GM12878 (cell line): ENCODE measurements around the gene BNIP5. TPM values are rescaled to one million over a fixed set of nuclear protein-coding genes. Genes with fewer than 3 reads are reported as not detected.
A peak's percentile ranks its signal among the peaks of the same experiment; 100 is the strongest.

Experiments
- ATAC-seq: fragments of 200-7000 bp; cut with Tn5 transposase; 3 replicates; pipeline ENCODE4 v1.9.1; 2020; ENCODE audit warnings: mild to moderate bottlenecking, moderate library complexity
- BruUV-seq: library from RNA; stranded (reverse); fragments of 400-500 nt; replicated peaks from 2 replicates; lab custom pipeline; 2021; lab: Mats Ljungman, UMichigan
- CTCF ChIA-PET: fragments of 300-600 bp; sonication (Branson Sonifier 250); formaldehyde crosslinking; extraction: SDS; loops from one replicate; lab custom pipeline; 2021; ENCODE audit warnings: inconsistent platforms; lab: Yijun Ruan, JAX
- POLR2A ChIA-PET: fragments of 350-600 bp; formaldehyde crosslinking; extraction: SDS; loops from one replicate; lab custom pipeline; 2021; ENCODE audit warnings: inconsistent platforms; lab: Charles Lee
- RAD21 ChIA-PET: fragments of 300-600 bp; sonication (Branson Sonifier 250); formaldehyde crosslinking; loops from one replicate; lab custom pipeline; 2023; ENCODE audit warnings: antibody characterized with exemption; ENCODE audit not compliant: unreplicated experiment; lab: Charles Lee
- SMC1A ChIA-PET: fragments of 300-600 bp; sonication (Branson Sonifier 250); formaldehyde crosslinking; loops from one replicate; lab custom pipeline; 2023; ENCODE audit not compliant: unreplicated experiment, uncharacterized antibody; lab: Charles Lee
- DNase-seq: peaks from one replicate; pipeline ENCODE4 v3.0.0-alpha.2; 2011; ENCODE audit warnings: low read depth, low spot score
- FAIRE-seq: peaks from 3 replicates; lab custom pipeline; 2011; peaks lifted over from hg19 to GRCh38; lab: Jason Lieb, UNC
- H2AFZ ChIP-seq: 2 replicates; pipeline ENCODE4 v1.6.0; 2011; ENCODE audit warnings: low read depth, low read length, control low read depth; ENCODE audit not compliant: control insufficient read depth
- H3K27ac ChIP-seq: 2 replicates; pipeline ENCODE4 v1.5.1; 2011; ENCODE audit warnings: control low read depth; ENCODE audit not compliant: control insufficient read depth, insufficient read depth
- H3K27me3 ChIP-seq, 2 experiments: replicated peaks in 1 of 2; 2 replicates each; pipeline versions ENCODE4 v1.6.0 to v1.6.1; 2011; ENCODE audit warnings: low read length in 1 of 2; ENCODE audit not compliant: control insufficient read depth in 2 of 2, insufficient read depth in 2 of 2
- H3K36me3 ChIP-seq, 2 experiments: 2 replicates each; pipeline ENCODE4 v1.5.1; 2011; ENCODE audit warnings: low read length in 1 of 2; ENCODE audit not compliant: control insufficient read depth in 2 of 2, insufficient read depth in 2 of 2
- H3K4me1 ChIP-seq: 2 replicates; pipeline ENCODE4 v1.6.1; 2011; ENCODE audit warnings: mild to moderate bottlenecking, low read length, moderate library complexity, mixed read lengths; ENCODE audit not compliant: control insufficient read depth, insufficient read depth
- H3K4me2 ChIP-seq: 2 replicates; pipeline ENCODE4 v1.6.0; 2011; ENCODE audit warnings: control low read depth; ENCODE audit not compliant: control insufficient read depth, insufficient read depth
- H3K4me3 ChIP-seq: fragments of 200-600 bp; sonication (generic); 2 replicates; pipeline ENCODE4 v1.5.1; 2016
- H3K79me2 ChIP-seq: 2 replicates; pipeline ENCODE4 v1.6.0; 2011; ENCODE audit warnings: low read length; ENCODE audit not compliant: control insufficient read depth, insufficient read depth
- H3K9ac ChIP-seq: 2 replicates; pipeline ENCODE4 v1.8.0; 2011; ENCODE audit warnings: low read length, control low read depth, mixed read lengths; ENCODE audit not compliant: control insufficient read depth, insufficient read depth
- H3K9me3 ChIP-seq: replicated peaks from 3 replicates; pipeline ENCODE4 v1.5.1; 2011; ENCODE audit warnings: mild to moderate bottlenecking, low read length; ENCODE audit not compliant: control insufficient read depth, insufficient read depth
- H4K20me1 ChIP-seq: 2 replicates; pipeline ENCODE4 v1.6.0; 2011; ENCODE audit not compliant: control insufficient read depth, insufficient read depth
- ATF7 ChIP-seq: fragments of 450-650 bp; IDR thresholded peaks from 2 replicates; pipeline ENCODE4 v1.6.1; 2016; ENCODE audit warnings: low read depth, mild to moderate bottlenecking
- BCL3 ChIP-seq: IDR thresholded peaks from 2 replicates; pipeline ENCODE4 v1.6.1; 2011; ENCODE audit warnings: borderline replicate concordance, low read depth, mild to moderate bottlenecking, moderate library complexity, low read length; ENCODE audit not compliant: insufficient read depth, poor library complexity, severe bottlenecking
- BHLHE40 ChIP-seq, 2 experiments: fragments of 450-650 bp in 1 of 2; IDR thresholded peaks; 2 replicates each; pipeline ENCODE4 v1.6.1; 2011 to 2017; ENCODE audit warnings: low read depth in 2 of 2, borderline replicate concordance in 1 of 2, improper control_type of control experiment in 1 of 2, low read length in 1 of 2, mild to moderate bottlenecking in 1 of 2
- CHD2 ChIP-seq: IDR thresholded peaks from 2 replicates; pipeline ENCODE4 v1.6.1; 2011; ENCODE audit warnings: low read depth, low read length, improper control_type of control experiment, borderline replicate concordance
- EZH2 ChIP-seq: IDR thresholded peaks from 2 replicates; pipeline ENCODE4 v1.6.1; 2012; ENCODE audit warnings: low read depth, mild to moderate bottlenecking, control low read depth, inconsistent platforms, low read length, borderline replicate concordance; ENCODE audit not compliant: control insufficient read depth
- GABPA ChIP-seq: IDR thresholded peaks from 2 replicates; pipeline ENCODE4 v1.6.1; 2014; ENCODE audit warnings: antibody characterized with exemption, low read depth, mild to moderate bottlenecking, inconsistent platforms
- HDAC2 ChIP-seq: fragments of 200-600 bp; sonication (generic); IDR thresholded peaks from 2 replicates; pipeline ENCODE4 v1.6.1; 2017
- MEF2B ChIP-seq: fragments of 450-650 bp; IDR thresholded peaks from 2 replicates; pipeline ENCODE4 v1.6.1; 2018; ENCODE audit warnings: mild to moderate bottlenecking, moderate library complexity; ENCODE audit not compliant: partially characterized antibody, poor library complexity, severe bottlenecking
- RAD21 ChIP-seq: IDR thresholded peaks from 2 replicates; pipeline ENCODE4 v1.6.1; 2011; ENCODE audit warnings: mild to moderate bottlenecking, low read depth, low read length, moderate library complexity; ENCODE audit not compliant: insufficient read depth
- RAD51 ChIP-seq: fragments of 450-650 bp; IDR thresholded peaks from 2 replicates; pipeline ENCODE4 v1.6.1; 2016; ENCODE audit warnings: moderate library complexity, mild to moderate bottlenecking, inconsistent platforms
- RELA ChIP-seq: fragments of 450-650 bp; IDR thresholded peaks from 2 replicates; pipeline ENCODE4 v1.8.0; 2014; ENCODE audit warnings: borderline replicate concordance; ENCODE audit not compliant: partially characterized antibody
- RFX5 ChIP-seq: IDR thresholded peaks from 2 replicates; pipeline ENCODE4 v1.6.1; 2011; ENCODE audit warnings: low read depth, low read length, improper control_type of control experiment
- SMC3 ChIP-seq: IDR thresholded peaks from 2 replicates; pipeline ENCODE4 v1.6.1; 2011; ENCODE audit warnings: low read length, improper control_type of control experiment, borderline replicate concordance
- USF2 ChIP-seq: IDR thresholded peaks from 2 replicates; pipeline ENCODE4 v1.6.1; 2011; ENCODE audit warnings: low read depth, low read length, improper control_type of control experiment, borderline replicate concordance
- ZNF24 ChIP-seq: fragments of 450-650 bp; IDR thresholded peaks from 2 replicates; pipeline ENCODE4 v1.6.1; 2017; ENCODE audit warnings: antibody characterized with exemption, mild to moderate bottlenecking
- WGBS: methylation state at CpG from one replicate; pipeline ENCODE4 v1.1.6; 2016; ENCODE audit warnings: low lambda C conversion rate; ENCODE audit not compliant: insufficient replicate concordance, insufficient coverage; ENCODE audit errors: missing lambda C conversion rate; 5-methylcytosine and 5-hydroxymethylcytosine counted together
- in situ Hi-C: fragments of 300-500 bp; cut with MboI; formaldehyde crosslinking; loops from 9 replicates; pipeline ENCODE4 v1.14.3; 2018; ENCODE audit warnings: mixed read lengths
- intact Hi-C: fragments of 100-400 bp; cut with micrococcal nuclease; formaldehyde crosslinking; loops from one replicate; pipeline ENCODE4 v1.14.2; 2022; ENCODE audit not compliant: unreplicated experiment
- polyA plus RNA-seq, 11 experiments: library from polyadenylated mRNA; depleted of rRNA in 4 of 11; unstranded in 6 of 11; stranded (reverse) in 5 of 11; fragments of >200 nt; fragmentation: Nextera tagmentation in 4 of 11; fragmentation: Illumina TruSeq in 1 of 11; extraction: Ambion mirVana in 4 of 11; extraction: Trizol in 1 of 11; gene quantifications; 1 replicate in 1 of 11; 2 replicates in 10 of 11; pipeline versions ENCODE4 v1.2.1 to v1.2.3, GENCODE V29; 2011 to 2016; ENCODE audit warnings: inconsistent platforms in 2 of 11, missing spikeins in 2 of 11, low read depth in 1 of 11
- total RNA-seq, 4 experiments: library from RNA; depleted of rRNA in 3 of 4; stranded (reverse); fragments of >200 nt in 3 of 4; fragmentation: Illumina TruSeq in 1 of 4; extraction: Trizol in 1 of 4; gene quantifications; 2 replicates each; pipeline versions ENCODE4 v1.2.1 to v1.2.3, GENCODE V29; 2013 to 2021

Gene BNIP5
- total and polyA plus RNA-seq, 10 of the 15 experiments (the other 5 are each of a cell fraction or from before 2014, with no cell fraction given), result 0.02 to 0.68 (median 0.05) TPM; not detected in 2

- 96% methylated on average over 2 of the region's 2 CpGs for WGBS
- intact Hi-C loops (no loop called here), in situ Hi-C loops (no loop called here)
- FAIRE-seq (no peak), ATAC-seq (no peak), DNase-seq (no peak)
- Histone ChIP-seq H2AFZ (no peak overlapping the region), H3K4me1 (peaks cover 10% of the 10 kb centered on the region), H3K79me2 (no peaks in the 10 kb centered on the region), H3K4me3 (no peak overlapping the region), H3K4me2 (no peak overlapping the region), H3K27ac (no peak overlapping the region), H3K36me3 (no peaks in the 10 kb centered on the region), H3K9ac (no peak overlapping the region), H3K9me3 (no peaks in the 10 kb centered on the region), H4K20me1 (no peaks in the 10 kb centered on the region), H3K27me3 (no peaks in the 10 kb centered on the region)
- no TSS peak for BruUV-seq
- ChIA-PET POLR2A (interaction anchor here (1.6 kb wide), 1 partner anchor 23 kb away, joined by 3 read pairs; no protein-coding TSS in a partner anchor), CTCF (interaction anchor here (1.1 to 2.9 kb wide), 4 partner anchors 10 to 41 kb away, joined by 3 to 16 read pairs (median 7); no protein-coding TSS in a partner anchor), SMC1A (interaction anchor here (0.6 to 2.6 kb wide), 3 partner anchors 17 to 361 kb away, joined by 3 to 9 read pairs (median 3); no protein-coding TSS in a partner anchor), RAD21 (no interaction called here)
- TF ChIP-seq SMC3 (no peak), RAD21 (no peak), RELA (no peak), CHD2 (no peak), RFX5 (no peak), BHLHE40 (IDR thresholded peaks at IDR 0.05; ENCODE audit: borderline replicate concordance in 1 of 2, low read depth in 2 of 2, low read length in 1 of 2) (no peak), ZNF24 (peak; percentile 60)
These were observed 19.1 kb downstream of the BNIP5 start for GRCh38 chr6:36317623-36318022.

- RAD21 ChIA-PET, result interaction anchor here (1.6 kb wide), 2 partner anchors 10 to 42 kb away, joined by 6 to 9 read pairs; no protein-coding TSS in a partner anchor
- Histone ChIP-seq H3K36me3 (no peaks in the 10 kb centered on the region), H3K4me2 (no peak overlapping the region), H3K79me2 (no peaks in the 10 kb centered on the region), H3K9me3 (no peaks in the 10 kb centered on the region), H4K20me1 (no peaks in the 10 kb centered on the region), H3K4me3 (no peak overlapping the region), H3K4me1 (peaks cover 18% of the 10 kb centered on the region), H3K27ac (no peak overlapping the region), H3K27me3 (no peaks in the 10 kb centered on the region), H2AFZ (no peak overlapping the region), H3K9ac (no peak overlapping the region)
- no TSS peak for BruUV-seq
- FAIRE-seq (no peak), DNase-seq (no peak), ATAC-seq (no peak)
- CTCF ChIA-PET, result interaction anchor here (0.9 to 2.9 kb wide), 4 partner anchors 10 to 46 kb away, joined by 3 to 16 read pairs (median 6); no protein-coding TSS in a partner anchor
- in situ Hi-C loops (no loop called here), intact Hi-C loops (no loop called here)
- POLR2A ChIA-PET, result interaction anchor here (0.6 to 1.6 kb wide), 4 partner anchors 13 to 330 kb away, joined by 3 to 5 read pairs (median 4); no protein-coding TSS in a partner anchor
- WGBS, result 92% methylated on average over 5 of the region's 5 CpGs
- SMC1A ChIA-PET, result interaction anchor here (1.2 to 1.3 kb wide), 2 partner anchors 8 to 13 kb away, joined by 5 read pairs; no protein-coding TSS in a partner anchor
- TF ChIP-seq BCL3 (no peak), MEF2B (no peak), USF2 (no peak), ATF7 (no peak), EZH2 (no peak), GABPA (no peak), HDAC2 (no peak), RAD51 (no peak)
These were observed 20.8 kb downstream of the BNIP5 start for GRCh38 chr6:36315921-36316320.
